ENCODE results near the gene TMEM43.
A peak's percentile ranks its signal among the peaks of the same experiment; 100 is the strongest.
"Not testable (repeated sequence)": the region's sequence is repeated elsewhere in the genome, so short reads cannot be mapped to it uniquely, and the experiment has no call there.

Gene TMEM43, protein sequence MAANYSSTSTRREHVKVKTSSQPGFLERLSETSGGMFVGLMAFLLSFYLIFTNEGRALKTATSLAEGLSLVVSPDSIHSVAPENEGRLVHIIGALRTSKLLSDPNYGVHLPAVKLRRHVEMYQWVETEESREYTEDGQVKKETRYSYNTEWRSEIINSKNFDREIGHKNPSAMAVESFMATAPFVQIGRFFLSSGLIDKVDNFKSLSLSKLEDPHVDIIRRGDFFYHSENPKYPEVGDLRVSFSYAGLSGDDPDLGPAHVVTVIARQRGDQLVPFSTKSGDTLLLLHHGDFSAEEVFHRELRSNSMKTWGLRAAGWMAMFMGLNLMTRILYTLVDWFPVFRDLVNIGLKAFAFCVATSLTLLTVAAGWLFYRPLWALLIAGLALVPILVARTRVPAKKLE

DNA sequence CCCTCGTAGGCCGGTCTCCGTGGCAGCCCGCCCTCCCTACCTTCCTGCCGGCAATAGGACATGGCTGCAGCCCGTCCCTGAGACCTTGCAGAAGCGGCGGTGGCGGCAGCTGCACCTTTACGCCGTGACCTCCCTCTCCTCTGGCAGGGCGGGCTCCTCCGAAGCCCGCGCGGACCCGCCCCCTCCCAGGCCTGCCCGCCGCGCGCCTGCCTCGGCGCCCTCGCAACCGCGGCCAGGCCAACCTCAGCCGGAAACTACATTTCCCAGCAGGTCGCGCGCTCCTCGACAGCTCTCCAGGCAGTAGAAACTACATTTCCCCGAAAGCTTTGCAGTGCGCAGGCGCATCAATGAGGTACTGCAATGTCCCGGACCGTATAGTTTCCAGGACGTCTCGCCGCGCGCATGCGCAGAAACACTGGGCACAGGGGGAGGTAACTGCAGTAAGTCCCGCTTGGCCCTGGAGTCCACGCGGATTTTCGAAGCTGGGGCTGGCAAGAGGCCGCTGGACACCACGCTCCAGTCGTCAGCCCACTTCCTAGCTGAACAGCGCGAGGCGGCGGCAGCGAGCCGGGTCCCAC, at the start of gene TMEM43, which contains the start of gene CHCHD4:
TSS of gene TMEM43 (plus strand) at position 438 of the 578 bp plus-strand sequence. CDS start 142 bp downstream, outside the sequence.
TSS of gene CHCHD4 (minus strand) at position 256 of the 578 bp plus-strand sequence. CDS start at position 62, 194 bp downstream.
- DNase-seq (ENCODE audit: low read depth): peak; percentile 100

DNA sequence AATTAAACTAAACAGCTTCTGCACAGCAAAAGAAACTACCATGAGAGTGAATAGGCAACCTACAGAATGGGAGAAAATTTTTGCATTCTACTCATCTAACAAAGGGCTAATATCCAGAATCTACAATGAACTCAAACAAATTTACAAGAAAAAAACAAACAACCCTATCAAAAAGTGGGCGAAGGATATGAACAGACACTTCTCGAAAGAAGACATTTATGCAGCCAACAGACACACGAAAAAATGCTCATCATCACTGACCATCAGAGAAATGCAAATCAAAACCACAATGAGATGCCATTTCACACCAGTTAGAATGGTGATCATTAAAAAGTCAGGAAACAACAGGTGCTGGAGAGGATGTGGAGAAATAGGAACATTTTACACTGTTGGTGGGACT, 49.6 kb upstream of the TMEM43 start:
- not testable (repeated sequence) for DNase-seq (ENCODE audit: low read depth)

DNA sequence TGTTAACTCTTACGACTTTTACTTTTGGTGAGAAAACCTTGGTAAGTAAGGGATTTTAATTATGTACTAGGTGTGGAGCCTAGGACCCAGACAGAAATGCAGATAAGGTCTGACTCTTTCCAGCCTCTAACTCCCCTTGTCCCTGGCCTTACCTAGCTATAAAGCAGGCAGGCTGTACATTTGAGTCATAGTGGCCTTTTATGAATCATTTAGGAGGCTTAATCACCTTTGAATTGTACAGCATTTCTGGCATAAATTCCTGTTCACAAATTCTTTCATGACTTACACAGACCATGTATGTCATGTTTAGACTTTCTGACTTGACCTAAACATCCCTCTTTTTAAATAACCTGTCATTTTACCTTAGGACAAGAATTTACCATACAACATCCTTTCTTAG, 47.5 kb upstream of the TMEM43 start:
- DNase-seq (ENCODE audit: low read depth): no peak

DNA sequence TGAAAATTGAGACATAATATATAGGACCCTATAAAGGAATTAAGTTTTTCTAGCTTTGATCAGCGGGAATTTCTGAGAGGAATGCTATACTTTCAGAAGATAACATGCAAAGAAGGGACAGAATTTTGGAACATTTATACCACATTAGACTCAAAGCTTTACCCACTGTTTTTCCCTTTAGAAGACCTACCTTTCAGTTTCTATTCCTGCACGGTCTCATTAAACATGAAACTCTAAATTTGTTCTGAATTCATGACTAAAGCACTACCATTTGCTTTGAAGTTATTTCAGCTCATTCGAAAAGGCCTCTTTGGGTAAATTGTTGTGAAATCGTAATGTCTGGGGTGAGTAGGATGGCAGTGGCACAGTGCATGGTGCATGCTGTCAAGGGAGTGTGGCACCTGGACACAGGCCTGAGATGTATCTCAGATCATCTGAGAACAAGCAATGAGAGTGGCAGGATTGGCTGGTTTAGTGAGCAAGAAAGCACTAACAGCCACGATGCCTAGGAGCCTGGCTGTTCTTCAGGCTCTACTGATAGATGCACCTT, 42.7 kb upstream of the TMEM43 start:
- DNase-seq (ENCODE audit: low read depth): no peak

DNA sequence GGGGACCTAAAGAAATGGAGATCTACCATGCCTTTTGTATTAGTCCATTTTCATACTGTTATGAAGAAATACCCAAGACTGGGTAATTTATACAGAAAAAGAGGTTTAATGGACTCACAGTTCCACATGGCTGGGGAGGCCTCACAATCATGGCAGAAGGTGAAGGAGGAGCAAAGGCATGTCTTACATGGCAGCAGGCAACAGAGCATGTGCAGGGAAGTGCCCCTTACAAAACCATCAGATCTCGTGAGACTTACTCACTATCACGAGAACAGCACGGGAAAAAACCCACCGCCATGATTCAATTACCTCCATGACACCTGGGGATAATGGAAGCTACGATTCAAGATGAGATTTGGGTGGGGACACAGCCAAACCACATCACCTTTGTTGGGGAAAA, 37.4 kb upstream of the TMEM43 start:
- not testable (repeated sequence) for DNase-seq (ENCODE audit: low read depth)

DNA sequence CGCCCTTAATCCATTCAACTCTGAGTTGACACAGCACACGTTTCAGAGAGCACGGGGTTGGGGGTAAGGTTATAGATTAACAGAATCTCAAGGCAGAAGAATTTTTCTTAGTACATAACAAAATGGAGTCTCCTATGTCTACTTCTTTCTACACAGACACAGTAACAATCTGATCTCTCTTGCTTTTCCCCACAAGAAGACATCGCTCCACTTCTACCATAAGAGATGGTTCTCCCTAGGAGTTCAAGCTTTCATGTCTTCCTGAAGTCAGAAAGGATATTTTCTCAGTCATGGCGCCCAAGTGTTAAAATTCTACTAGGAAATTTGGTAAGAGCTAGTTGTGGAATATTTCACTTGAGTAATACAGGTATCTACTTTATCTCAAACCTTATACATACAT, 32.9 kb upstream of the TMEM43 start:
- DNase-seq (ENCODE audit: low read depth): not testable (repeated sequence)

DNA sequence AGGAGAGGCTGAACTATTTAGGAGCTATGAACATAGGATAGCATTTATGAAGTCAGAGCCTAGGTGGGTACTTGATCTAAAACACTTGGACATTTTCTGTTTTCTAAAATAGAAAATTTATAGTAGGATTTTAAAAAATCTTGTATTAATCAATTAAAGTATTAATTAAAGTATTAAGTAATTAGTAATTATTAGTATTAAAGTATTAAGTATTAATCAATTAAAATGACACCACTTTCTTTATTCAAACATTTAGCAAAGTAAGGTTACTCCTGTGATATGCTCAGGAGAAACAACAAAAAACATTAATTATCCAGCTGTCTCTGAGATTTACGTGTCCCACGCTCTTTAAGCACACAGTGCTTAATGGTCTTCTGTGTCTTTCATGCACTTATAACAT, 32.4 kb upstream of the TMEM43 start:
- no peak for DNase-seq (ENCODE audit: low read depth)

DNA sequence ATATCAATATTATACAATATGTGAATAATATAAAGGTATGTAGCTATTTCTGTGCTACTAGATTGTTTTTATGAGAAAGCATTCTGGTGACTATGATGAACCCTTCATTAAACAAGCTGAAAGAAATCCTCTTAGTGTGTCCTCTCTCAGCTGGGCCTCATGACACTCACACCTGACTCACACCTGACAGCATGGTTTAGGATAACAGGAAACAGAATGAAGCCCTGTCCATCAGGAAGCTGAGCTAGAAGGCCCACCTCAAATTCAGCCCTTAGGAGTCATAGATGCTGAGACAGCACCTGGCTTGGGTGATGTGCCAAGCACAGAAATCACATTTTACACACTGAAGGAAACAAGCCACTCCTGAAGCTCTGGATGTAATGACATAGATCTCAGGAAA, 31.0 kb upstream of the TMEM43 start:
- DNase-seq (ENCODE audit: low read depth): no peak

DNA sequence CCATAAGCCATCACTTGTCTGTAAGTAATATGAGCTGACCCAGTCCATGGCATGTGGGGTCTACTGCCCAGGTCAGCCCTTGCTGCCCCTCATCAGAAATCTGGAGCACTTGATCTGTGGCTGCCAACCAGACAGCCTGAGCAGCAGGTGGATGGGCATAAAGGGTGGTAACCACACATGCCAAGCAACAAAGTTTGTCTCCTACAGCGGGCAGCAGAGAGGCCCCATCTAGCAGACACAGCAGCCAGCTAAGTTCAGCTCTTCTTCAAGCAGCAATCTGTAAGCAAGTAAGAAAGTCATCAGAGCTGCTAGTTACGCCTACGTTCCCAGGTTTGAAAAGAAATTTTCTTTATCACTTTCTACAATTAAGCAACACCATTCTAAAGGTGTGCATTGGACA, 28.1 kb upstream of the TMEM43 start:
- no peak for DNase-seq (ENCODE audit: low read depth)

DNA sequence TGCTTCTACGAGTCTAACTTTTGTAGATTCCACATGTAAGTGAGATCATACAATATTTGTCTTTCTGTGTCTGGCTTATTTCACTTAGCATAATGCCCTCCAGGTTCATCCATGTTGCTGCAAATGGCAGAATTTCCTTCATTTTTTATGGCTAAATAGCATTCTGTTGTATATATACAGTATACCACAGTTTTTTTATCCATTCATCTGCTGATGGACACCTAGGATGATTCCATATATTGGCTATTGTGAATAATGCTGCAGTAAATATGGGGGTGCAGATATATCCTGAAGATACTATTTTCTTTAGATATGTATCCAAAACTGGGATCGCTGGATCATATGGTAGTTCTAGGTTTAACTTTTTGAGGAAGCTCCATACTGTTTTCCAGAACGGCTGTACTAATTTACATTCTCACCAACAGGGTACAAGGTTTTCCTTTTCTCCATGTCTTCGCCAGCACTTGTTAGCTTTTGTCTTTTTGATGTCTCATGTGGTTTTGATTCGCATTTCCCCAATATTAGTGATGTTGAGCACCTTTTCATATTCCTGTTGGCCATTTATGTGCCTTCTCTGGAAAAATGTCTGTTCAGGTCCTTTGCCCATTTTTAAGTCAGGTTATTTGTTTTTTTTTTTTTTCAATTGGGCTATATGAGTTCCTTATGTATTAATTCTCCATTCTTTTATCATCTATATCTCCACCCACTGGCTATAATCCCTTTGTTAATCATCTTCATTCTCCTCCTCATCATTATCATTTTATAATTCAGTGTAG, 27.0 kb upstream of the TMEM43 start:
- DNase-seq (ENCODE audit: low read depth): no peak

DNA sequence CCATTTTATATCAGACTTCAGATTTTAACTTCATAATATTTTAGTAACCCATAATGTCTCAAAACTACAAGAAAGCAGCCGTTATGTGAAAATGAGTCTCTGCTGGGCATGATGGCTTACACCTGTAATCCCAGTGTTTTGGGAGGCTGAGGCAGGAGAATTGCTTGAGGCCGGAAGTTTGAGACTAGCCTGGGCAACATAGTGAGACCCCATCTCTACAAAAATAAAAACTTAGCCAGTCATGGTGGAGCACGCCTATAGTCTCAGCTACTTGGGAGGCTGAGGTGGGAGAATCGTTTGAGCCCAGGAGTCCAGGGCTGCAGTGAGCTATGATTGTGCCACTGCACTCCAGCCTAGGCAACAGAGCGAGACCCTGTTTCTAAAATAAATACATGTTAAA, 15.0 kb upstream of the TMEM43 start:
- DNase-seq (ENCODE audit: low read depth): not testable (repeated sequence)

DNA sequence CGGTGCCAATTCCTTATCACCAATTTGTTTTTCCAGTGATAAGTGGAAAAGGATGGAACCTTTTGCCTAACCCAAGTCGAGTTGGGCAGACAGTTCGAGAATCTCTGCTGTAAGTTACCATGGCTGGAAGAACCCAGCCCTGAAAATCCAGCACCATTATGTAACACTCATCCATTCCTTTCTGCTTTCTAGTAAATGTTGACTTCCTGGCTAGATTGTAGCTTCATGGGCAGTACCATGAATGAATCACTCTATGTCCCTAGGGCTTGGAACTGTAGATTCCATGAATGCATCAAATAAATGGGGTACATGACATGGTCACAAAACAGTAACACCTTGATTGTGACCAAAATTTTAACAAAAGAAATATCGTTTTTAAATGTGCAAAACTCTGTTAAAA, 14.2 kb upstream of the TMEM43 start:
- no peak for DNase-seq (ENCODE audit: low read depth)

DNA sequence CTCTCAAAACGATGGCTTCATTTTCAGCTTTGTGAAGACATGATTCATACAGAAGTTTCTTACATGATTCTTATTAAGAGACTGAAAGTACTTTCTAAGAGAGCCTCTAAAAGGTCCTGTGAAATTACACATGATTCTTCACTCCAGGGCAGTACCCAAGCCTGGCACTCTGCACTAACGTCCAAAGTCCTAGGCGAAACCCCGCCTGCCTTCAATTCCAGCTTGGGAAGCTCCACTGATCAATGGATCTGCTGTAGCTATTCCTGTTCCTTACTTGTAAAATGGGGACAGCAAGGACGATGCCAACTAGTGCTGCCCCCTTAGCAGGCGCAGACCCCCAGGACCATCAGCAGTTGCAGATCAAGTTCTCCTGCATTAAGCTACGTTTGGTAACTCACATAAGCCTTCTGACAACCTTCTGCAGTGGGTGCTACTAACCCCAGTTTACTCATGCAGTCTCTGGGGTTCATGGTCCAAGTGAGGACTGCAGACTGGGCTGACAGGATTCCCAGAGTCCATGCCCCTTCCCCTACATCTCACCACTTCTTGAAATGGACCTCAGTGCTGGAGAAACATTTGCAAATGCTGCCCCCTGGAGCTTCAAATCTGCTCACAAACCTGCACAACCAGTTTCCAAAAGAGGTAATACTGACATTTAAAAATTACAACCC, 10.8 kb upstream of the TMEM43 start:
- DNase-seq (ENCODE audit: low read depth): no peak

DNA sequence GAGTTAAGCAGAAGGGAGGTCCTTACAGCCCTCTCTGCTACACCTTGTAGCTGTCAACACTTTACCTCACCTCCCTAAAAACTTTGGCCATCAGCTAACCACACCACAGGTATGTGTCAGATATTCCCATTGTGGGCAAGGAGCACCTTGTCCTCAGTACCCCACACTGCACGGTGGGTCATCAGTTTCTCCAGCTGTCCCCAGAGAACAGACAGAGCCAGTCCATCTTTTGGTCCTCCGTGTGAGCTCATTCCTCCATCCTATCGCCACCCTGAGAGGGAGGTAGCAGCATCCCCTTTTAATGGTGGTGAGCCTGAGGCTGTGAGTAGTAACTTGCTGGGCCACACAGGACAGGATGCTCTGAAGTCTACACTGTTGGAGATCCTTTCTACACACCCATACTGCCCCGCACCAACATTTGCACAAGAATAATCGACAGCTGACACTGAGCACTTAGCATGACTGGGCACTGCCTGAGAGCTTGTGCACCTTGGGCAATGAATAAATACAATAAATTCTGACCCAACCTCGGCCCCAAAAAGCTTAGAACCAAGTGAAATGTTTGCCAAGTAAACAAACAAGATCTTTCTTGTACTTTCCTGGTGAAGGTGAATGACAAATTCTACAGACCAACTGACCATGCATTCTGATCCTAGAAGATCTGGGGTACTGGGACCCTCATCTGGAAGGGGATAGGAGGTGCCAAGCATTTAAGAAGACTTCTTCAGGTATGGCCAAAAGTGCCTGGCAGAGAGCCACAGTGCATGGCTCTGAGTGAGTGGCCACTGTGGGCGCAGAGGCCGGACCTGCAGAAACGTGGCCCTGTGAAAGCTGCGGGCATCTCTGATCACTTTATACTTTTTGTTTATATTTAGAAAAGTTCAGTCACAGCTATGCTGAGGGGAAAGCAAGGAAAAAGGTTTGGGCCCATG, 7.1 kb upstream of the TMEM43 start:
- no peak for DNase-seq (ENCODE audit: low read depth)

DNA sequence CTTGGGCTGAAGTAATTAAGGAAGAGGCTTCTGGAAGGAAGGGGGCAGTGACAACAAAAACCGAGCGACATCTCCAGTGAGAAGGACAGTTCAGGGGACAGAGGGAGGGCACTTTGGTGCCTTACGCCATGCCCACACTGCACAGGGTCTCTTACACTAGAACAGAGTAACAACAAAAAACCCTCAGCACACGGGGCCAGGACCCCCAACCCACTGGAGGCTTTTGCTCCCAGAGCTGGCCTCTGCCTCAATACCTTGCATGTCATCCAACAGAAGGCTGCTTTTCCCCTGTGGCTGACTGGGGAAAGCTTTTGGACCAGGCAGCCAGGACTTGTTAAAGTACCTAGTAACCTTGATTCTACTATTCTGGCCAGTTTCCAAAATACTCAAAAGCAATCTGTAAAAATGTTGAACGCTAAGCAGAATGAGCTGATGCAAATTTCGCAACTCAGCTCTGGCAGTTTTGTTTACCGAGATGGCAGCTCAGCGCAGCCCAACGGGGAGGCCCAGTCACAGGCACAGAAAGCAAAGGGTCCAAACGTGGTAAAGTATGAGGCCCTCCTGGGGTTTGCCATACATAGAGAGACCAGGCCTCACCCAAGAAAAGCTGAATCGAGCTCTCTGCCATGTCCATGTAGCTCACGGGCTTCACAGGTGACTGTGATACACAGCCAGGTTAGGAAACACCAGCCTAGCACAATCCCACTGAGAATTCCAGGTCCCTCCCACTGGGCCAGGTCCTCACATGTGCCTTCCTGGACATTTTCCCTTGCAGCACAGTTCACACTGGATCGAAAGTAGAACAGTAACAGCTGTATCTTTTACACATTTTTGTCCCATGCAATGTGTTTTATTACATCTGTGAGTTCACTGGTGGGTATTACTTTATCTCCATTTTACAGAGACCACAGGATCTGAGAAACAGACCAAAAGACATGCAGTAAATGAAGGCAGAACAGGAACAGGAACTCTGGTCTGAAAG, 6.2 kb upstream of the TMEM43 start:
- peak; percentile 67 for DNase-seq (ENCODE audit: low read depth)

DNA sequence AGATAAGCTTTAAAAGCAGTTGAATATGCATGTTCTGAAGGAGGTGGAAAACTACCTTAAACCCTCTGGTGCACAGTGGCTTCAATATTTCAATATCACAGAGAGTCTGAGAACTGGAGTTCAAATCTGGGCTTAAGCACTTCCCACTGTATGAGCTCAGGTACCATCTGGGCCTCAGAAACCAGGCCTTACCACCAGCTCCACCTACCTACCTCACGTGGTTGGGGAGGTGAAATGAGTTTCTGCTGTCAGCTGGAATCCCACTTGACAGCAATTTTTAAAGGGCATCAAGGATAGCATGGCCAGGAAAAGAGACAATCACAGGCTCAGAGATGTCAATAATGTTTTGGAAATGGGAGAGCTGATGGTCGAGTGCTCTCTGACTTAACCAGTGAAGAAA, 5.2 kb upstream of the TMEM43 start:
- no peak for DNase-seq (ENCODE audit: low read depth)

DNA sequence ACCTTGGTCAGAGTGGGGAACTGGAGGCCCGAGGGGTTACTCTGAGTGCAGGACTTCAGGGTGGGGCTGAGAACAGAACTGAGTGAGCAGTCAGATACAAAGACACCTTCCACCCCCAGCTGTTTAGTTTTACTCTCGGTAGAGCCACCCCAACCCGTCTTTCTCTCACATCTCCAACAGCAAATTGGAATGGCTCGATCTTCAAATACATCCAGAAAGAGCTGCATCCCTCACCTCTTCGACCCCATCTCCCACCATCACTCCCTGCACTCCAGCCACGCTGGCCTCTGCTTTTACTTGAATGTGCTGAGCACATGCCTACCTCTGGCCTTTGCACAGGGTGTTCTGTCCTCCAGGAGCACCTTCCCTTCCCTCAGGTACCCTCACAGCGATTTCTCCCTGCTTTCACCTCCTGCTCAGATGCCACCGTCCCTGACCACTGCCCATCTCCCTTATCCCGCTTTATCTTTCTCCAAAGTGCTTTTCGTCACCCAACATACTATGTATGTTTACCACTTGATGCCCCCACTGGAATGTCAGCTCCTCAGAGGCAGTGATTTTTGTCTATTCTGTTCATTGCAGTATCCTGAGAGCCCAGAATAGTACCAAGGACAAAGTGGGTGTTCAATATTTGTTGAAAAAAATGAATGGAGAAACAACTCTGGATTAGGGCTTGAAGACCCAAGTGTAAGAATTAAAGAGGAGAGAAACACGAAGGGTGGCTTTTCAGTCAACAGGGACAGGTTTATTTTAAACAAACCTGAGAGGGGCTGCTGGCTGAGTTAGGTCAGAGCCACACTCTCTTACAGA, 4.5 kb upstream of the TMEM43 start:
- no peak for DNase-seq (ENCODE audit: low read depth)

DNA sequence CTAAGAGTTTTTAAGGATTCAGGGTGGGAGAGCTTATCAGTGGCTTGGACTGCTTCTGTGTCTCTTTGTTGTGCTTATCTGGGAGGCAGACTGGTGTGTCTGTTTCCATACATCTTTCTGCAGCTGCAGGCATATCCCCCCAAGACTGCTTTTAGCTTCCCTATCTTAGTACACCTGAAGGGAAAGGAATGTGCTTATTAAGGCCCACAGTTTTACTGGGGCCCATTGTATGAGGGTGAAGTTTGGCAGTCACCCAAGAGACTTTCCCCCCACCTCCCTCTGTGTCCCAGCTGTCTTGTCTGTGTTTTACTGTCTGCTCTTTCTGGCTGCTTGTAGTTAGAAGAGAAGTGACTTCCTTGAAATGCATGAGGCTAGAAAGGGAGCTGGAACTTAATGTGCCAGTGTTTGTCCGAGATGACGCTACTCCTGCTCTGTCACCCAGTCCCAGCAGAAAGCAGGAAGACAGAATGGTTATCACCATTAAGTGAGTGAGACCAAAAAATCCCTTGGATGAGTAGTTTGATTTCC, 3.9 kb upstream of the TMEM43 start:
- DNase-seq (ENCODE audit: low read depth): not testable (repeated sequence)

All from fibroblast of the conjunctiva (primary cell).